Neural progenitor cell (in vitro differentiated cells): ENCODE results near the gene SUN1. TPM values are rescaled to one million over a fixed set of nuclear protein-coding genes. Genes with fewer than 3 reads are reported as not detected.
"Not testable (repeated sequence)": the region's sequence is repeated elsewhere in the genome, so short reads cannot be mapped to it uniquely, and the experiment has no call there.

Experiments
- DNase-seq: peaks from one replicate; pipeline ENCODE4 v3.0.0-alpha.2; 2016; ENCODE audit warnings: low spot score
- H2AFZ ChIP-seq: fragments of 200-600 bp; sonication (generic); replicated peaks from 2 replicates; pipeline ENCODE4 v1.6.1; 2016; ENCODE audit warnings: antibody characterized with exemption
- H3F3A ChIP-seq: fragments of 200-600 bp; sonication (generic); 2 replicates; pipeline ENCODE4 v1.6.1; 2016; ENCODE audit warnings: antibody characterized with exemption, low read depth
- H3K27ac ChIP-seq: fragments of 200-600 bp; sonication (generic); 2 replicates; pipeline ENCODE4 v1.5.1; 2016; ENCODE audit warnings: mild to moderate bottlenecking
- H3K27me3 ChIP-seq: fragments of 200-600 bp; sonication (generic); 2 replicates; pipeline ENCODE4 v1.6.1; 2016; ENCODE audit warnings: mild to moderate bottlenecking, moderate library complexity
- H3K36me3 ChIP-seq: fragments of 200-600 bp; sonication (generic); 2 replicates; pipeline ENCODE4 v1.5.1; 2016
- H3K4me1 ChIP-seq: fragments of 200-600 bp; sonication (generic); 2 replicates; pipeline ENCODE4 v1.6.1; 2016; ENCODE audit warnings: mixed run types
- H3K4me2 ChIP-seq: fragments of 200-600 bp; sonication (generic); 2 replicates; pipeline ENCODE4 v1.6.1; 2016
- H3K4me3 ChIP-seq: fragments of 200-600 bp; sonication (generic); 2 replicates; pipeline ENCODE4 v1.5.1; 2016
- H3K79me2 ChIP-seq: fragments of 200-600 bp; sonication (generic); 2 replicates; pipeline ENCODE4 v1.6.1; 2016; ENCODE audit warnings: low read depth
- H3K9ac ChIP-seq: fragments of 200-600 bp; sonication (generic); 2 replicates; pipeline ENCODE4 v1.6.1; 2016
- H3K9me3 ChIP-seq: fragments of 200-600 bp; sonication (generic); 2 replicates; pipeline ENCODE4 v1.5.1; 2016; ENCODE audit warnings: low read depth
- H4K20me1 ChIP-seq: fragments of 200-600 bp; sonication (generic); 2 replicates; pipeline ENCODE4 v1.6.1; 2016; ENCODE audit warnings: low read depth
- H3K27ac Mint-ChIP-seq: 3 replicates; pipeline ENCODE4 v1.8.0; 2021; ENCODE audit warnings: mixed read lengths
- H3K27me3 Mint-ChIP-seq: 2 replicates; pipeline ENCODE4 v1.8.0; 2022; ENCODE audit warnings: low read depth, mild to moderate bottlenecking, inconsistent platforms, moderate library complexity, mixed read lengths; ENCODE audit not compliant: insufficient read depth
- H3K36me3 Mint-ChIP-seq: 3 replicates; pipeline ENCODE4 v1.8.0; 2021; ENCODE audit warnings: mixed read lengths
- H3K4me1 Mint-ChIP-seq: 3 replicates; pipeline ENCODE4 v1.8.0; 2021; ENCODE audit warnings: mixed read lengths
- H3K4me3 Mint-ChIP-seq: 3 replicates; pipeline ENCODE4 v1.8.0; 2021; ENCODE audit warnings: mild to moderate bottlenecking, moderate library complexity, mixed read lengths
- H3K9me3 Mint-ChIP-seq: 3 replicates; pipeline ENCODE4 v1.8.0; 2020; ENCODE audit warnings: mixed read lengths
- CTCF ChIP-seq: fragments of 200-600 bp; sonication (generic); IDR thresholded peaks from 2 replicates; pipeline ENCODE4 v1.5.1; 2017; ENCODE audit warnings: antibody characterized with exemption, mild to moderate bottlenecking
- EZH2 ChIP-seq: fragments of 200-600 bp; sonication (generic); IDR thresholded peaks from 2 replicates; pipeline ENCODE4 v1.6.1; 2017; ENCODE audit warnings: antibody characterized with exemption, mild to moderate bottlenecking, moderate library complexity
- EZH2phosphoT487 ChIP-seq: fragments of 200-600 bp; sonication (generic); IDR thresholded peaks from 2 replicates; pipeline ENCODE4 v1.6.1; 2017; ENCODE audit warnings: antibody characterized with exemption
- total RNA-seq: library from RNA; depleted of rRNA; stranded (reverse); fragments of >200 nt; gene quantifications from 2 replicates; pipeline ENCODE4 v1.2.3, GENCODE V29; 2015; ENCODE audit warnings: low replicate concordance

SUN1 gene
- total RNA-seq, 1 donor from 2014 or later, result 104 TPM

- Mint-ChIP-seq H3K27ac (no peak overlapping the region), H3K27me3 (peaks cover 2% of the 10 kb centered on the region), H3K4me1 (peaks cover 2% of the 10 kb centered on the region), H3K9me3 (no peaks in the 10 kb centered on the region), H3K4me3 (no peak overlapping the region), H3K36me3 (peaks cover 40% of the 10 kb centered on the region)
- no peak overlapping the region for H3K4me2 ChIP-seq
- no peak overlapping the region for H3K27ac ChIP-seq
- peaks cover 2% of the 10 kb centered on the region for H4K20me1 ChIP-seq
- H3K9ac ChIP-seq, result no peak overlapping the region
- no peaks in the 10 kb centered on the region for H3K79me2 ChIP-seq
- H3K4me3 ChIP-seq, result no peak overlapping the region
- H3K4me1 ChIP-seq, result peaks cover 10% of the 10 kb centered on the region
- peaks cover 16% of the 10 kb centered on the region for H3F3A ChIP-seq
- TF ChIP-seq CTCF, result no peak
- TF ChIP-seq EZH2, result no peak
- no peak for TF ChIP-seq EZH2phosphoT487
- peaks cover 5% of the 10 kb centered on the region for H3K36me3 ChIP-seq
- no peak overlapping the region for H2AFZ ChIP-seq
- no peaks in the 10 kb centered on the region for H3K9me3 ChIP-seq
- H3K27me3 ChIP-seq, result no peaks in the 10 kb centered on the region
- no peak for DNase-seq
These were observed 35.9 kb downstream of the SUN1 start for GRCh38 chr7:868189-868486.

DNA sequence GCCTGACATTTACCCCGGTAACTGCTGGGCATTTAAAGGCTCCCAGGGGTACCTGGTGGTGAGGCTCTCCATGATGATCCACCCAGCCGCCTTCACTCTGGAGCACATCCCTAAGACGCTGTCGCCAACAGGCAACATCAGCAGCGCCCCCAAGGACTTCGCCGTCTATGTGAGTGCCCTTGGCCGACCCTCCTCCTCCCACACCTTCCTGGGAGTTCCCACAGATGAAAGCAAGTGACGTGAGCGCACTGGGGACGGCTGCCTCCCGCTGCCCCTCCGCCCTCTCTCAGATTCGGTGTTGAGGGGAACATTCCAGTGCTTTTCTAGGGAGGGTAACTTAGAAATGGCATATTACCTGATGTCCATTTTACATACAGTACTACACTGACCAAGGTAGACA is 37.1 kb downstream of the SUN1 start:
- Histone ChIP-seq H3F3A (peaks cover 20% of the 10 kb centered on the region), H3K4me2 (no peak overlapping the region), H3K79me2 (no peaks in the 10 kb centered on the region), H3K36me3 (peaks cover 5% of the 10 kb centered on the region), H3K9ac (no peak overlapping the region), H3K27me3 (no peaks in the 10 kb centered on the region), H4K20me1 (no peaks in the 10 kb centered on the region), H3K4me3 (no peak overlapping the region), H3K4me1 (no peaks in the 10 kb centered on the region), H3K27ac (no peak overlapping the region), H3K9me3 (no peaks in the 10 kb centered on the region), H2AFZ (no peak overlapping the region)
- Mint-ChIP-seq H3K36me3 (peaks cover 41% of the 10 kb centered on the region), H3K4me3 (no peak overlapping the region), H3K27ac (no peak overlapping the region), H3K4me1 (peaks cover 8% of the 10 kb centered on the region), H3K27me3 (peaks cover 2% of the 10 kb centered on the region), H3K9me3 (no peaks in the 10 kb centered on the region)
- DNase-seq, result no peak
- no peak for TF ChIP-seq CTCF
- TF ChIP-seq EZH2phosphoT487, result no peak
- TF ChIP-seq EZH2, result no peak

DNA sequence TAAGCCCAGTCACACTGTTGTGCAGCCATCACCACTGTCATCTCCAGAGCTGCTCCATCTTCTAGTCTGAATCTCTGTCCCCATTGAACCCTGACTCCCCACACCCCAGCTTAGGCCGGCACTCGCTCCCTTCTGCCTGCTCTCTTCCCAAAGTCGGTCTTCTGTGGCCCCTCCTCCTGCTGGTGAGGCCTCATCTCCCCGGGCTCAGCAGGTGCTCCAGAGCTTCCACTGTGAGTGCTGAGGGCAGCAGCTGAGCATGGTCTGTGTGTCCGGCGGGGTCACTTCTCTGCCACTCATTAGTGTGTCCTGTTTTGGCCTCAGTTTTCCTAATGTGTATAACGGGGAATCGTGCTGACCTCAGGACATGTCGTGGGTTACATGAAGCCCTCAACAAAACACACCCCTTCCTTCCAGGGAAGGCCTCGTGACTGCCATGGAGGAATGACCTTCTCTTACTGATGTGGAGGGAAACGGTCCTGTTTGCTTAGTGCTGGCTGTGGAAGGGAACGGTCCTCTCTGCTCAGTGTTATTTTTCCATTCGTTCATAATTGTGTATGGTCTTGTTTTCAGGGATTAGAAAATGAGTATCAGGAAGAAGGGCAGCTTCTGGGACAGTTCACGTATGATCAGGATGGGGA is 39.7 kb downstream of the SUN1 start:
- no peak overlapping the region for H2AFZ ChIP-seq
- H3K9me3 ChIP-seq, result no peaks in the 10 kb centered on the region
- peaks cover 36% of the 10 kb centered on the region for H3F3A ChIP-seq
- H3K27ac ChIP-seq, result no peak overlapping the region
- no peaks in the 10 kb centered on the region for H4K20me1 ChIP-seq
- Mint-ChIP-seq H3K27ac (no peak overlapping the region), H3K27me3 (peaks cover 2% of the 10 kb centered on the region), H3K9me3 (no peaks in the 10 kb centered on the region), H3K4me1 (peaks cover 8% of the 10 kb centered on the region), H3K4me3 (no peak overlapping the region), H3K36me3 (peaks cover 28% of the 10 kb centered on the region)
- H3K79me2 ChIP-seq, result peaks cover 3% of the 10 kb centered on the region
- H3K9ac ChIP-seq, result no peak overlapping the region
- no peak for DNase-seq
- H3K4me2 ChIP-seq, result no peak overlapping the region
- peaks cover 5% of the 10 kb centered on the region for H3K36me3 ChIP-seq
- no peak for TF ChIP-seq CTCF
- no peak for TF ChIP-seq EZH2
- TF ChIP-seq EZH2phosphoT487, result no peak
- no peaks in the 10 kb centered on the region for H3K27me3 ChIP-seq
- no peaks in the 10 kb centered on the region for H3K4me1 ChIP-seq
- H3K4me3 ChIP-seq, result no peak overlapping the region

DNA sequence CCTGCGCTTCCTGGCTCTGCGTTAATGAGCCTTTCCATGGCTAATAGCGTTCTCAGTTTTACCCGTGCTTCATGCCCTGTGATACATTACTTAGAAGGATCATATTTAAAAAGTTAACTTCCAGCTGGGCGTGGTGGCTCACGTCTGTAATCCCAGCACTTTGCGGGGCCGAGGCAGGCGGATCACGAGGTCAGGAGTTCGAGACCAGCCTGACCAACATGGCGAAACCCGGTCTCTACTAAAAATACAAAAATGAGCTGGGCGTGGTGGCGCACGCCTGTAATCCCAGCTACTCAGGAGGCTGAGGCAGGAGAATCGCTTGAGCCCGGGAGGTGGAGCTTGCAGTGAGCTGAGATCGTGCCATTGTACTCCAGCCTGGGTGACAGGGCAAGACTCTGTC is 40.4 kb downstream of the SUN1 start:
- not testable (repeated sequence) for H3K27ac ChIP-seq
- peaks cover 36% of the 10 kb centered on the region for H3F3A ChIP-seq

More for the DNA sequence above, 40.4 kb downstream of the SUN1 start:
- H3K4me3 ChIP-seq, H3K9me3 ChIP-seq, H3K4me2 ChIP-seq, H3K4me1 ChIP-seq, H3K27me3 Mint-ChIP-seq, H2AFZ ChIP-seq, H3K4me1 Mint-ChIP-seq, H3K27ac Mint-ChIP-seq, H3K27me3 ChIP-seq, DNase-seq, H3K79me2 ChIP-seq, H3K9me3 Mint-ChIP-seq, H3K9ac ChIP-seq, H3K4me3 Mint-ChIP-seq, H4K20me1 ChIP-seq, H3K36me3 ChIP-seq: not testable (repeated sequence)
- H3K36me3 Mint-ChIP-seq, result peaks cover 24% of the 10 kb centered on the region
